NCI-H2171 (cell line): Measurements from ENCODE around the gene MOV10L1.

Source experiments
- DNase-seq: peaks from one replicate; lab custom pipeline; 2025; lab: John Stamatoyannopoulos, UW

MOV10L1 gene

GRCh38 chr22:50177537-50178470, 88.0 kb downstream of the MOV10L1 start:
- no peak for DNase-seq

DNA sequence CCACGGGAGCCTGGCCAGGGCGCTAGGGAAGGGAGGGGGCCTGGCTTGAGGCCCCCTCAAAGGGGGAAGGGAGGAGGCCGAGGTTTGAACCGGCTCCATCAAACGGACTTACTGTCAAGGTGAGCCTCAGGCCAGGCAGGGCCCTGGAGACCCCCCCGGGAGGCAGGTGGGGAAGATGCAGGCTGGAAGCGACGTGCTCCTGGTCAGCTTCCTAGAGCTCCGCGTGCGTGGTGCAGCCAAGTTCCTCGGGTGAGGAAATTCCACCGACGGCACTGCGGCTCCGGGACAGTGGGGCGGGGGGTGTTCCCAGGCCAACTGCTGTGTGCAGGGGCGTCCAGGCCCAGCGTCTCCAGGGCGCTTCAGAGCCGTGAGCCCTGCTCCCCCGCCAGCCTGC, 88.7 kb downstream of the MOV10L1 start:
- DNase-seq: no peak

DNA sequence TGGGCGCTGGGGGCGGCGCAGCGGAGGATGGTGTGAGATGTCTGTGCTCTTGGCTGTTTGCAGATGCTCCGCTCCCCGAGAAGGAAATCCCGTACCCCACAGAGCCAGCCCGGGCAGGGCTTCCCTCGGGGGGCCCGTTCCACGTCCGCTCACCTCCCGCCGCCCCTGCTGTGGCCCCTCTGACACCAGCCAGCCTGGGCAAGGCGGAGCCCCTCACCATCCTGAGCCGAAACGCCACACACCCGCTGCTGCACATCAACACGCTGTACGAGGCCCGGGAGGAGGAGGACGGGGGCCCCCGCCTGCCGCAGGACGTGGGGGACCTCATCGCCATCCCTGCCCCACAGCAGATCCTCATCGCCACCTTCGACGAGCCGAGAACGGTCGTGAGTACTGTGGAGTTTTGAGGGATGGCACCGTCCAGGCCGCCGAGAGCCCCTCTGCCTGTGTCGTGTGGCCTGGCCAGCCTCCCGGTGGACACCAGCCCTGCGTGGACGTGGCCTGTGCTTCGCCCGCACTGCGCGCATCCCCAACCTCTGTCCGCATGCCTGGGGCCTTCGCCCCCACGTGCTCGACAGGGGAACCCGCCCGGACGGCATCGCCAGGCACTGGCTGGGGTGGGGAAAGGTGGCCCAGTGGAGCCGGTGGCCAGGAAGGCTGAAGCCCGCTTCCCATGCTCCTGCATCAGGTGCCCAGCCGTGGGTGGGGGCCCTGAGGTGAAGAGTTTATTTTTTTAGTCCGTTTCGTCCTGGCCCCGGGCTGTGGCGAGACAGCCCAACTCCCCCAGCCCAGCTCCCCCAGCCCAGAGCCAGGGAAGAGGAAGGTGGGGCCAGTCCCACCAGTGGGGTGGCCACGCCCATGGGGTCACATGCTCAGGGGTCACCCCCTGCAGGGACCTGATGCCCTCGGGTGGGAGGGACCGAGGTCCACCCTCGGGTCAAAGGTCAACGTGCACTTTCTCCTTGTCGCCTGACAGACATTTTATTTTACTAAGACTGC, 89.4 kb downstream of the MOV10L1 start:
- DNase-seq: no peak

- no peak for DNase-seq
These were observed 90.3 kb downstream of the MOV10L1 start for GRCh38 chr22:50179937-50180726.

- DNase-seq: no peak
These were observed 91.1 kb downstream of the MOV10L1 start for GRCh38 chr22:50180727-50181521.

DNA sequence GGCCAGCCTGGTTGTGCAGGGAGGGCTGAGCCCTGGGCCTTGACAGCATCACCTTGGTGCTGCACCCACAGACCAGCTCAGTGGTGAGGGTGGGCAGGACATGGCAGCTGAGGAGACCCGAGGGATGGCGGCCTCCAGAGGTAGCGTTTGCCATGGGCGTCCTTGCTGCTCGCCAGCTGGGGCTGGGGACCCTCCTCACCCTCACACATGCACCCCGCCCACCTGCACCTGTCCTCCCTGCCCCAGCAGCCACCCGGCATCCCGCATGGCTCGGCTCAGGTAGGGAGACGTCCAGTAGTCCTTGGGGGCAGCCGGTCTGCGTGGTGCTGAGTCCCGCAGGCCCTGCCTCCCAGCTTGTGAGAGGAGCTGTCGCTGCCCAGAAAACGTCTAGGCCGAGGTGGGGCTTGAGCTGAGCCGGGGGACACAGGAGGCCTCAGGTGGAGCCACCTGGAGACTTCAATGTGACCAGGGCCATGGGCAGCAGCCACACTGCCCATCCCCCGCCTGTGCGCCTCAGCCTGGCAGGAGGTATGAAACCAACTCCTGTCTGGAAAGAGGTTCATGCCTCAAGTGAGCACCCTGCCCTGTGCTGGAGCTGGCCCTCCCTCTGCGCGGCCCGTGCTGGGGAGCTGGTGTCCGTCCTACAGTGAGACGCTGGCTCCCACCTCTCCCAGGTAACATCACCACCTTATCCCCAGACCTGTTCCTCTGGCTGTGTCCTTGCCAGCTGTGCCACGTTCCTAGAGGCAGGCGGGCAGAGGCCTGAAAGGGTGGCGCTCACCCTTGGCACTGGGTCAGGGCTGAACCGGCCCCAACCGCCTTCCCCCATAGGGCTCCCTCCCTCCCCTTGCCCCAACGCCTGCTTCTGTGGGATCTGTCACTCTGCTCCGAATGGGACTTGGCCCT, 92.6 kb downstream of the MOV10L1 start:
- no peak for DNase-seq

DNA sequence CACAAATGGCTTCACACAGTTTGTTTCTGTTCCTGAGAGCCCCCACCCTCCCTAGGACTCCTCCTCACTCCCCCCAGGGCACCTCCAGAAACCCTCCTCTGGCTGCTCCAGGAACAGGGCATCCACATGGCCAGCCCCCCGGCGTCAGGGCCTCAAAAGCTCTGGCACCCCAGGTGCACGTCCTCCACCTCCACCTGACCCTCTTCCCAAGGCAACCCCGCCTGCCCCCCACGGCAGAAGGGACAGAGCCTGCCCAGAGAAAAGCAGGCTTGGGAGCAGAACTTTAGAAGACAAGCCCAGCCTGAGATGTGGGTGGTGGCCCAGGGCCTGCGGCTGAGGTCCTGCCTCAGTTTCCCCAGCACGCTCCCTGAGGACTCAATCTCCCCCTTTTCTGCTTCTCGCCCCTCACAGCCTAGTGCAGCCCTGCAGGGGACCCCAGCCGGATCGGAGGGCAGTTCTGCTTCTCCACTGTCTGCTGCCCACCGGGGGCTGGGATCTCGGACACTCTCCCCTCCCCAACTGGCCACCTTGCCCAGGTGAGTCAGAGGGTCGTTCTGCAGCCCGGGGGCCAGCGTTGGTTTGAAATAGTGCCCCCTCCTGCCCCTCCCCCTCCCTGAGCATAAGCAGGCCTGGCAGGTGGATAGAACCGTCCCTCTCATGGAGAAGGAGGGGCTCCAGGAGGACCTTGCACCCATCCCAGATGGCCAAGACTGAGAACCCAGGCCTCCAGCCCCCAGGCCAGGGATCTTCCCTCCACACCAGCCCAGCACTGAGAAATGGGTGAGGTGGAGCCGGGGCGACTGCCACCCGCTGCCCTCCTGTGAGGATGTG, 93.5 kb downstream of the MOV10L1 start:
- DNase-seq: no peak

DNA sequence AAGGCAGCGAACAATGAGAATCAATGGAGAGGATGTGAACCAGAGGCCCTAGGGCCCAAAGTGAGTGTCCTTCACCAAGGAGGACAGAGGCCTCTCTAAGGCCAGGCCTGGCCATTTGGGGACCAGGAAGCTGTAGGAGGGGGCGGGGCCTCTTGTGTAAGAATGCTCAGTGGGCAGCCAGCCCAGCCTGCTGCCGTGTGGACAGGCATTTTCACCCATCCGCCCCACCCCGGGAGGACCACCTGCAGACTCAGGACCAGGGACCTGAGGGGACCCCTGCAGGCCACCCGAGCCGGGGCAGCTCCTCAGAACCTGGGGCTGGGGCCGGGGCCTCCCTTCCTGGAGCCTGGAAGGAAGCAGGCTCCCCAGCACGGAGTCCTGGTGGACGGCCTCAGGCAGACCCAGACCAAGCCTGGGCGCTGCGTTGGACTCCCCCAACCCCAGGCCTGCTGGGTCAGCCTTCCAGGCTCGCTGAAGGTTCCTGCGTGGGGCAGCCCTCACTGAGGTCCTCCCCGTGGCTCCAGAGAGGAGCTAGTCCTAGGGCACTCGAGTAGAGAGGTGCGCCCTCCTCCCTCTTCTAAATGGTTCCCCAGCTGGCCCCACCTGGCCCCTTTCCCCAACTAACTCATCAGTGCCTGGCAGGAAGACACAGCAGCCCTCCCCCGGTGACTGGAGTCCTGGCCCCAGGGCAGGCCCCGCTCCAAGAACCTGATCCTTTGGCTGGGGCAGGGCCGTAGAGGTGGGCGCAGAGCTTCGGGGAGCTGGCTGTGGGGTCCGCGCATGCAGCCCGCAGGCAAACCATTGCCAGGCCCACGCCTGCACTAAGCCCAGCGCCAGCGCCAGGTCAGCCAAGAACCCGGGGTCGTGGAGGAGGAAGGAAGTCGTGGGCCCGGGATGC, 94.4 kb downstream of the MOV10L1 start:
- no peak for DNase-seq

- DNase-seq: no peak
These were observed 95.1 kb downstream of the MOV10L1 start for GRCh38 chr22:50184902-50185374.

DNA sequence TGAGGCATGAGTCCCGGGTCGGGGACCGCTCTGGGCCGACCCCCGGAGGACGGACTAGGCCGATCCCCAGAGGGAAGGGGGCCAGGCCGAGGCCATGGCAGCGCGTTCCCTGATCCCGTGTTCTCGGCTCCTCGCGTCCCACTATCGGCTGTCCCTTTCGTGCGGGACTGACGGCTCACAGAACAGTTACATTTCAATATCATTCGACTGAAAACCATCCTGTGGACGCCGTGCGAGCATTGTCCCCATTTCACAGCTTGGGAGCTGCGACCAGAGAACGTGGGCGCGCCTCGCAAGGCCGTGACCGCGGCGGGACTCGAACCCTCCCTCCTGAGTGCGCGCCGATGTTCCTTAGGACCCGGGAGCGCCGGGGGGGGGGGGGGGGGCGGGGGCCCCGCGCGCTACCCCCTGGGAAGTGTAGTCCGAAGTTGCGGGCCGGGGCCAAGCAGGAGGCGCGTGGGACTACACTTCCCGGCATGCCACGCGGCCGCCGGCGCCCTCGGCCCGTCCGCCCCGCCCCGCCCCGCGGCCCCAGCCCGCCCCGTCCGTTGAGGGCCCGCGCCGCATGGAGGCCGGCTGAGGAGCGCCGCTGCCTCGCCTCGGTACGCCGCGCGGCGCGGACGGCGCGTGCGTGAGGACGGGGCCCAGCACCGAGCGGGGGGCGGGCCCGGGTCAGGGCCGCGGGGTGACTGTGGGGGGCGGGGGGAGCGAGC, 95.7 kb downstream of the MOV10L1 start, which contains the start of gene TRABD:
Gene TRABD, plus strand, starts transcription at position 539 of the 713 bp plus-strand sequence. CDS start 7,148 bp downstream, outside the sequence.
- peak; percentile 93 for DNase-seq

- no peak for DNase-seq
These were observed 96.4 kb downstream of the MOV10L1 start for GRCh38 chr22:50186181-50186714.

- DNase-seq: no peak
These were observed 97.1 kb downstream of the MOV10L1 start for GRCh38 chr22:50186761-50187523.

GRCh38 chr22:50188356-50188755, 98.5 kb downstream of the MOV10L1 start:
- no peak for DNase-seq

GRCh38 chr22:50189184-50189848, 99.5 kb downstream of the MOV10L1 start:
- DNase-seq: peak; percentile 26

DNA sequence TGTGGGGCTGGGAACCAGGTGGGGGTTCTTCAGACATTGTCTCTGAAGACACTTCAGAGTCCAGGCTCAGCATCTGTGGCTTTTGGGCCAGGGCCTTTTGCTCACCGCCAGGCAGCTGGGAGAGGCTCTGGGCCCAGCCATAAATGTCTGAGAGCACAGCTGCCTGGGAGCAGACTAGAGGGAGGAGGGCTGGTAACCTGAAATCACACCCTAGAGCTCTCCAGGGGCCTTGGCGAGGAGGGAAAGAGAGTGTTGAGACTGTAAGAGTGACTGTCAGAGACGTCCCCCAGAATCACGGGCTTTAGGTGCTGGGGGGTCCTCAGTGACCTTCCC, 100.0 kb downstream of the MOV10L1 start:
- no peak for DNase-seq
